Activated CD4-positive, CD25-positive, alpha-beta regulatory T cell treated with anti-CD3 and anti-CD28 coated beads, Interleukin-2, amount 50 U/mL, for 24 hours (primary cell): ENCODE data around the gene SLC25A45.

ENCODE experiments used
- ATAC-seq, 2 donors: fragments of 150-1000 bp; cut with Tn5 transposase; one replicate each; pipeline ENCODE4 v1.10.0; 2021; ENCODE audit warnings: mild to moderate bottlenecking in 1 of 2, moderate library complexity in 1 of 2

The SLC25A45 gene, protein sequence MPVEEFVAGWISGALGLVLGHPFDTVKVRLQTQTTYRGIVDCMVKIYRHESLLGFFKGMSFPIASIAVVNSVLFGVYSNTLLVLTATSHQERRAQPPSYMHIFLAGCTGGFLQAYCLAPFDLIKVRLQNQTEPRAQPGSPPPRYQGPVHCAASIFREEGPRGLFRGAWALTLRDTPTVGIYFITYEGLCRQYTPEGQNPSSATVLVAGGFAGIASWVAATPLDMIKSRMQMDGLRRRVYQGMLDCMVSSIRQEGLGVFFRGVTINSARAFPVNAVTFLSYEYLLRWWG

DNA sequence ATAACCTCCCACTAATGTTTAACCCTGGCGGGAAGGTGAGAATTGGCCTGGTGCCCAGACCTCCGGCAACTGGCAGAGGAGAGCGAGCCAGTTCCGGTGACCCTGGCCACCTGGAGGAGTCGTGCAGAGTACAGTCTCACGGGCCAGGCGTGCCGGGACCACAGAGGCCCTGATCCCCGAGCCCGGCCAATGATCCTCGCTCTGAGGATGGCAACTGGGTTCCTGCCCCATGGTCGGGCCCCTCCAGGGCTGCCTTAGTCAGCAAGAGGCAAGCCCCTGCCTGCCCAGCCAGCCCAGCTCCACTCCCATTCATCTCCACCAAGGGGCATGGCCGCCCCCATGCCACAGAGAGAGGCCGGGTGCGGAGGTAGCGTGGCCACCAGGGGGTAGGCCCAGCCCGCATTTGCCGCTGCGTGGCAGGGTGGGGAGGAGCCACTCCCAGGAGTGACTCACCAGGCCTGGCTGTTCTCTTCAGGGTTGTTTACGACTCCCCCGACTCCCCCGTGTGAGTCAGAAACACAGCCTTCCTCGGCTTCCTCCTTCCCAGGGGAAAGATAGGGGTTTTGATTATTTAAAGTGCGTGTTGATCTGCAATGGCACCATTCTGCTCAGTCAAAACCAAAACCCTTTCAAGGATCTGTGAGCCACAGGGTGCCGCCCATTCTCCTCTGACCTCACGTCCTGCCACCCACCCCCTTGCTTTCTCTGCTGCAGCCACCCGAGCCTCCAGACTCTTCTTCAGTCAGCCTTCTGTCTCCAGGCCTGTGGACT, at the start of gene SLC25A45:
Gene SLC25A45 (minus strand): TSS at position 614 of the 771 bp plus-strand sequence. CDS start 695 bp downstream, outside the sequence.
- peak; percentile 91 to 92 for ATAC-seq

DNA sequence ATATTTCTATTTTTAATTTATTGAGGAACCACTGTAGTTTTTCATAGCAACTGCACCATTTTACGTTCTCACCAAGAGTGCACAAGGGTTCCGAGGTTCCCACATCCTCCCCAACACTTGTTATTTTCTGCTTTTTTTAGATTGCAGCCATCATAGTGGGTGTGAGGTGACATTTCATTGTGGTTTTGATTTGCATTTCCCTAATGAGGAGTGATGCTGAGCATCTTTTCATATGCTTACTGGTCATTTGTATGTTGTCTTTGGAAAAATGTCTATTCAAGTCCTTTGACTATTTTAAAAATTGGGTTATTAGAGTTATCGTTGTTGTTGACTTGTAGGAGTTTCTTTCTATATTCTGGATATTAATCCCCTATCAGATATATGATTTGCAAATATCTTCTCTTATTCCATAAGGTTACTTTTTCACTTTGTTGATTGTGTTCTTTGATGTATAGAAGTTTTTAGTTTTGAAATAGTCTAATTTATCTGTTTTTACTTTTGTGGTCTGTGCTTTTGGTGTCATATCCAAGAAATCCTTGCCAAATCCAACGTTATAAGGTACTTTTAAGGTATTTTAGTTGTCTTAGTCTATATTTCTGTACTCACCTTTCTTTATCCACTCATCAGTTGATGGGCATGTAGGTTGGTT, 49.1 kb upstream of the SLC25A45 start:
- ATAC-seq = peak; percentile 22

DNA sequence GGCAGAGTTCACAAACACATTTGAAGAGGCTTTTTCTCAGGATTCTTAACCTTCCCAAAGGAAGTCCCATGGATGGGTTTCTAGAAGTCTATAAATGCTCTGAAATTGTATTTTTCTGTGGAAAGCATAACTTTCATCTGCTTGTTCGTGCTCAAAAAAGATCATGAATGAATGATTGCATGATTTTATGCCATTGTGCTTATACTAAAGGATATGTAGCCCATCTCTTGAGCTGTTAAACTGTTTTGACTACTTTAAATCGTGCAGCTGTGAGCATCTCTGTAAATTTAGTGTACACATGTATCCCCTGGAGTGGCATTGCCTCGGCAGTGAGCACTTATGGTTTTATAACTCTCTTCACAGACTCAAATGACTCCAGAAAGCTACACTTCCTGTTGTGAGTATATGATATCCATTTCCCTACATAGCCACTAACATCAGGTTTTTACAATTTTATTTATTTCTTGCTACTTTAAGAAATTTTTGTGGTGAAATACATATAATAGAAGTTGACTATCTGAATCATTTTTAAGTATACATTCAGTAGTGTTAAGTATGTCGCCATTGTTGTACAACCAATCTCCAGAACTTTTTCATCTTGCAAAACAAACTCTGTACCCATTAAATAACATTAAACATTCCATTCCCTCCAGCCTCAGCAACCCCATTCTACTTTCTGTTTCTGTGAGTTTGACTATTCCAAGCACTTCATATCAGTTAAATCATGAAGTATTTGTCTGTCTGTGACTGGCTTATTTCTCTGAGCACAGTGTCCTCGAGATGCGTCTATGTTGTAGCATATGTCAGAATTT, 48.2 kb upstream of the SLC25A45 start:
- no peak for ATAC-seq

DNA sequence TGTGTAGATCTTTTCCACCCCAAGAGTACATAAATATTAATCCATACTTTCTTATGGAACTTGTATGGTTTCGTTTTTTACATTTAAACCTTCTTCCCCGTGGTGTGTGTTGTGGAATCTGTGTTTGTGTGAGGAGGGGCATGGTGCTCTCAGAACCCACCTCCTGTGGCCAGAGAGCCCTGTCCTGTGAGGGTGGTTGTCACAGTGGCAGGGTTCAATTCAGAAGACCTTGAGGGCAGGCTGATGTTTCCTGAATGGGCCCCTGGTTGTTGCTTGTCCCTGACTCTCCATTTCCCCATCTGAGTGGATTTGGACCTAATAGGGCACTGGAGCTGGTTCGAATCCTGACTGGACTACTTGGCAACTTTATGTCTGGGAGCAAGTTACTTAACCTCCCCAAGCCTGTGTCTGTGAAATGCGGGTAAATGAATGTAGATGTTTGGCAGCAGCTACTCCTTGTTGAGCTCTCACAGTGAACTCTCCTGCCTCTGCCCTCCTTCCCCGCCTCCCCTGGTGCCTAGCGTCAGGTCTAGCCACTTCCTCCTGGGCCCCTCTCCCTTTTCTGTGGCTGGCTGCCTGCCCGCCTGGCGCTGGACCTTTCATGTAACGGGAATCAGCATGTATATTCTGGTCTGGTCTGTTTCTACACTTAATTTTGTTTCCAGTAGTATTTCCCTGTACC, 47.4 kb upstream of the SLC25A45 start:
- no peak for ATAC-seq

DNA sequence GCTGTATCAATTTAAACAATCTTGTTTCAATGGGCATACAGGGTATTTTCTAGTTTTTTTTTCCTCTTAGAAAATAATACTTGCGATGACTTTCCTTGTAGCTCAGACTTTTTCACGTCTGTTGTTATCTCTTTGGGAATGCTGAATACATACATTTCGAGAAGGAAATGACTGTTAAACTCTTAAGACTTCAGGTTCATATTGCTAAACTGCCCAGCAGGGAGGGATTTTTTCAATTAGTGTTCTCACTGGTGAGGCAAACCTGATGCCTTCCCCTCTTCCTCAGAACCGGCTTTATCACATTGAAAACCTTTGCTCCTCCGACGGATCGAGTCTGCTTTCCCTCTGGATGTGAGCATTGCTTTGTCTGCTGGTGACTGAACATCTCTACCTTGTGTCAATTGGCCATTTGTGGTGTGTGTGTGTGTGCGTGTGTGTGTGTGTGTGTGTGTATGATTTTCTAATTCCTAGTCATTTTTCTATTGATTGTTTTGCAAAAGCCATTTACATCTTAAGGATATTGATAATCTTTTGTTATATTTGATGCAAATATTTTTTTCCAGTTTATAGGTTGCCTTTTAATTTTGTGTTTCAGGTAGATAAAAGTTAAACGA, 46.7 kb upstream of the SLC25A45 start:
- ATAC-seq = no peak

DNA sequence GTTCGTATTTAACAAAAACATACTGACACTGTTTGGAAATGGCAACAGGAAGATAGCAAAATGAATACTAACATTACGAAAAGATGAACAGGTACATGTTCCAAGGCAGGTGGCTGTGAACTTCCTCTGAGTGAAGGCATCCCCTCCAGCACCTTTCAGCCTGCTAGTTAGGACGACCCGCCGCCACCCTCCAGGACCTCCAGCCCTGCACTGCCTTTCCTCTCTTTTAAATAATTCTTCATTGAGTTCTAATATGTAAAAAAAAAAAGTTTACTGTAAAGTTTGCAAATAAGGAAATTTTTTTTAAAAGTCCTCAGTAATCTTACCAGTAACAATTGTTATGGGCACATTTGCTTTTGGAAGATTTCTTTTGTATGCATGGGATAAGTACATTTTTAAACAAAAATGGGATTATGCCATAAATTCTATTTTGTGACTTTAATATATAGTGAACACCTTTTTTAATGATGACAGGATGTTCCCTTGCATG, 46.2 kb upstream of the SLC25A45 start:
- ATAC-seq = no peak

DNA sequence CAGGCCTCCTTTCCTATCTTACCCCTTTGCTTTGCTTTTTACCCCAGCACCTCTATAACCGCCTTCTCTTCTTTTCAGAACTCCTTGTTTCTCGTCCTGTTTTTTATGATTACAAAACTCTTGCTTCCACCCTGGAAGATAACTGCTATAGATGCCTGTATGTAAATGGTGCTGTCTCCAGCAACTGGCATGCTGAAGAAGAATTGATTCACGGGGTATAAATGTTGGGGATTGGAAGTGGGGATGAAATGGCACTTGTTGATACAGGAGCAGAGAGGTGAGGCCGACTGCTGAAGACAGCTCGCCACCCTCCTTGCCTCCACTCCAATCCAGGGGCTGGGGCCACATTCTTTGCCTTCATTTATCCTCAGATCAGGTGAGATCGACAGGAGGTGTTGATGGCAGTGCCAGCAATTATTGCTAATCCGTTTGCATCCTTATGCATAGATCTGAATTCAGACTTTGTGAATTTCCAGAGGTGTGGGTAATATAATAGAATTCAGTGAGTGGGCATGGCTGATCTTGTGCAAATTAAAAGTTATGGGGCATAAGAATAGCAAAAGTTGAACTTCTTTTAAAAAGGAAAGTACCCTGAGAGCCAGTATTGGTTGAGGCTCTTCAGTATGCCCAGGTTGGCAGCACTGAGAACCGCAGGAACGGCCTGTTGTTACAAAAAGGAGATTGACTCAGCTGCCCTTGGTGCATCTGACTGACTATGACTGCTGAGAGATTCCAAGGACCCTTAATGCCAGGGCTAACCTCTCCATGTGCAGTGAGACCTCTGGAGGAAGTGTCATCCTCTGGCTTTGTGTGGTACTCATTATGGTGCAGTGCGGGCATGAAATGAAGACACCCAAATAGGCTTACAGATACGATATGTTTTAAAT, 45.5 kb upstream of the SLC25A45 start:
- peak in 1 of 2 donors; percentile 3 for ATAC-seq

DNA sequence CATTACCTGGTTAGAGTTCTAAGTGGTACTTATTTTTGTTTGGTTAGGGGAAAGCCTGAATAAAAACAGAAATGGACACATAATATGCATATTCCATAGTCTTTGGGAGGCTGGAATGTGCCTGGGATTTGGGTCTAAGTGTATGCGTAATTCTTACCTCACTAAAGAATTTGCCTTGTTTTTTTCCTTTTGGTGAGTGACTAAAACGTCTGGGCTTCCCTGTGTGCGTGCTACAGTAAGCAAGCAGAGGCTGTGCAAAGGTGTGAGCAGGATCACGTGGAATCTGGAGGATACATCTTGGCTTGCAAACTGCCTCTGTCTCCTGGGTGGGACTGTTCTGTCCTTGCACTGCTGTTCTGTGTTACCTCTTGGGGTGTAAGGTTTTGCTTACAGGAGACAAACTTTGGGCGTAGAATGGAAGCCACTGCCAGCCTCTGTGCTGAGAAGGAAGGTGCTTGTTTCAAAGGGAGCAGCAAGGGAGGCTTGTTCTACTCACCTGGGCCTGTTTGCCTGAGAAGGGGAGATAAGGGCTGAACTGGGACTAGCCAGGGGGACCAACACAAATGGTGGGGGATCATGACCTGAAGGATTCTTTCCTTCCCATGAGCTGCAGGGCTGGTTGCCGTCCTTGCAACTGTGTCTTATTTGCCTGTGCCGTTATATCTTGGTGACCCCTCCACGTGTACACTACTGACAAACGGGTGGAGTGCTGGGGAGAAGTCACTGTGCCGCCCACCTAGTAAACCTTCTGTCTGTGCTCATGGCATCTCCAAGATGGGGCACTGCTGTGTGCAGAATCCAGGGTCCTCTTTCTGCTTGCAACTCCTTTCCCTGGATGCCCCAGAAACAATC, 44.6 kb upstream of the SLC25A45 start:
- no peak for ATAC-seq

DNA sequence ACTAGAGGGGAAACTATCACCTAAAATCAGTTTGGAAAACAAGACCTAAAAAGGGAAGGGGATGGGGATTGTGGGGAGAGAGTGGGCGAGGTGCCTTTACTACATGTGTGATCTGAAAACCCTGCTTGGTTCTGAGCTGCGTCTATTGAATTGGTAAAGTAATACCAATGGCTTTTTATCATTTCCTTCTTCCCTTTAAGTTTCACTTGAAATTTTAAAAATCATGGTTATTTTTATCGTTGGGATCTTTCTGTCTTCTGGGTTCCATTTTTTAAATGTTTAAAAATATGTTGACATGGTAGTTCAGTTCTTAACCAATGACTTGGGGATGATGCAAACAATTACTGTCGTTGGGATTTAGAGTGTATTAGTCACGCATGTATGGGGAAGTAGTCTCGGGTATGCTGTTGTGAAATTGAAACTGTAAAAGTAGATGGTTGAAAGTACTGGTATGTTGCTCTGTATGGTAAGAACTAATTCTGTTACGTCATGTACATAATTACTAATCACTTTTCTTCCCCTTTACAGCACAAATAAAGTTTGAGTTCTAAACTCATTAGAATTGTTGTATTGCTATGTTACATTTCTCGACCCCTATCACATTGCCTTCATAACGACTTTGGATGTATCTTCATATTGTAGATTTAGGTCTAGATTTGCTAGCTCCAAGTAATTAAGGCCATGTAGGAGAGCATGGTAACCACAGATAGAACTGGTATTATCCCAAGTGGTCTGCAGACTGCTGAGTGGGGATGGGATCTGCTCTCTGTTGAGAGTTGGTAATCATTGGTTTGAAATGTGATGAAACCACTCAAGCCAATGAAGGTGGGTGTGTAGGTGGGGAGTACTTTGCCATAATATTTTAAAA, 43.8 kb upstream of the SLC25A45 start:
- ATAC-seq = peak; percentile 51 to 52

DNA sequence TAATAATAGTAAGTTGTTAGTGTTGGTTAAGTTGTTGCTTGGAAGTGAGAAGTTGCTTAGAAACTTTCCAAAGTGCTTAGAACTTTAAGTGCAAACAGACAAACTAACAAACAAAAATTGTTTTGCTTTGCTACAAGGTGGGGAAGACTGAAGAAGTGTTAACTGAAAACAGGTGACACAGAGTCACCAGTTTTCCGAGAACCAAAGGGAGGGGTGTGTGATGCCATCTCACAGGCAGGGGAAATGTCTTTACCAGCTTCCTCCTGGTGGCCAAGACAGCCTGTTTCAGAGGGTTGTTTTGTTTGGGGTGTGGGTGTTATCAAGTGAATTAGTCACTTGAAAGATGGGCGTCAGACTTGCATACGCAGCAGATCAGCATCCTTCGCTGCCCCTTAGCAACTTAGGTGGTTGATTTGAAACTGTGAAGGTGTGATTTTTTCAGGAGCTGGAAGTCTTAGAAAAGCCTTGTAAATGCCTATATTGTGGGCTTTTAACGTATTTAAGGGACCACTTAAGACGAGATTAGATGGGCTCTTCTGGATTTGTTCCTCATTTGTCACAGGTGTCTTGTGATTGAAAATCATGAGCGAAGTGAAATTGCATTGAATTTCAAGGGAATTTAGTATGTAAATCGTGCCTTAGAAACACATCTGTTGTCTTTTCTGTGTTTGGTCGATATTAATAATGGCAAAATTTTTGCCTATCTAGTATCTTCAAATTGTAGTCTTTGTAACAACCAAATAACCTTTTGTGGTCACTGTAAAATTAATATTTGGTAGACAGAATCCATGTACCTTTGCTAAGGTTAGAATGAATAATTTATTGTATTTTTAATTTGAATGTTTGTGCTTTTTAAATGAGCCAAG, 42.9 kb upstream of the SLC25A45 start:
- ATAC-seq = peak; percentile 46 to 52

DNA sequence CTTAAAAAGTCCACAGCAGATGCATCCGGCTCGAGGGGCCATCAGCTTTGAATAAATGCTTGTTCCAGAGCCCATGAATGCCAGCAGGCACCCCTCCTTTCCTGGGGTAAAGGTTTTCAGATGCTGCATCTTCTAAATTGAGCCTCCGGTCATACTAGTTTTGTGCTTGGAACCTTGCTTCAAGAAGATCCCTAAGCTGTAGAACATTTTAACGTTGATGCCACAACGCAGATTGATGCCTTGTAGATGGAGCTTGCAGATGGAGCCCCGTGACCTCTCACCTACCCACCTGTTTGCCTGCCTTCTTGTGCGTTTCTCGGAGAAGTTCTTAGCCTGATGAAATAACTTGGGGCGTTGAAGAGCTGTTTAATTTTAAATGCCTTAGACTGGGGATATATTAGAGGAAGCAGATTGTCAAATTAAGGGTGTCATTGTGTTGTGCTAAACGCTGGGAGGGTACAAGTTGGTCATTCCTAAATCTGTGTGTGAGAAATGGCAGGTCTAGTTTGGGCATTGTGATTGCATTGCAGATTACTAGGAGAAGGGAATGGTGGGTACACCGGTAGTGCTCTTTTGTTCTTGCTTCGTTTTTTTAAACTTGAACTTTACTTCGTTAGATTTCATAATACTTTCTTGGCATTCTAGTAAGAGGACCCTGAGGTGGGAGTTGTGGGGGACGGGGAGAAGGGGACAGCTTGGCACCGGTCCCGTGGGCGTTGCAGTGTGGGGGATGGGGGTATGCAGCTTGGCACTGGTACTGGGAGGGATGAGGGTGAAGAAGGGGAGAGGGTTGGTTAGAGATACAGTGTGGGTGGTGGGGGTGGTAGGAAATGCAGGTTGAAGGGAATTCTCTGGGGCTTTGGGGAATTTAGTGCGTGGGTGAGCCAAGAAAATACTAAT, 42.0 kb upstream of the SLC25A45 start:
- no peak for ATAC-seq

DNA sequence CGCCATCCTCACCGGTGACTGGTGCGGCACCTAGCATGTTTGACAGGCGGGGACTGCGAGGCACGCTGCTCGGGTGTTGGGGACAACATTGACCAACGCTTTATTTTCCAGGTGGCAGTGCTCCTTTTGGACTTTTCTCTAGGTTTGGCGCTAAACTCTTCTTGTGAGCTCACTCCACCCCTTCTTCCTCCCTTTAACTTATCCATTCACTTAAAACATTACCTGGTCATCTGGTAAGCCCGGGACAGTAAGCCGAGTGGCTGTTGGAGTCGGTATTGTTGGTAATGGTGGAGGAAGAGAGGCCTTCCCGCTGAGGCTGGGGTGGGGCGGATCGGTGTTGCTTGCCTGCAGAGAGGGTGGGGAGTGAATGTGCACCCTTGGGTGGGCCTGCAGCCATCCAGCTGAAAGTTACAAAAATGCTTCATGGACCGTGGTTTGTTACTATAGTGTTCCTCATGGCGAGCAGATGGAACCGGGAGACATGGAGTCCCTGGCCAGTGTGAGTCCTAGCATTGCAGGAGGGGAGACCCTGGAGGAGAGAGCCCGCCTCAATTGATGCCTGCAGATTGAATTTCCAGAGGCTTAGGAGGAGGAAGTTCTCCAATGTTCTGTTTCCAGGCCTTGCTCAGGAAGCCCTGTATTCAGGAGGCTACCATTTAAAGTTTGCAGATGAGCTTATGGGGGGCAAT, 41.2 kb upstream of the SLC25A45 start:
- ATAC-seq = no peak

DNA sequence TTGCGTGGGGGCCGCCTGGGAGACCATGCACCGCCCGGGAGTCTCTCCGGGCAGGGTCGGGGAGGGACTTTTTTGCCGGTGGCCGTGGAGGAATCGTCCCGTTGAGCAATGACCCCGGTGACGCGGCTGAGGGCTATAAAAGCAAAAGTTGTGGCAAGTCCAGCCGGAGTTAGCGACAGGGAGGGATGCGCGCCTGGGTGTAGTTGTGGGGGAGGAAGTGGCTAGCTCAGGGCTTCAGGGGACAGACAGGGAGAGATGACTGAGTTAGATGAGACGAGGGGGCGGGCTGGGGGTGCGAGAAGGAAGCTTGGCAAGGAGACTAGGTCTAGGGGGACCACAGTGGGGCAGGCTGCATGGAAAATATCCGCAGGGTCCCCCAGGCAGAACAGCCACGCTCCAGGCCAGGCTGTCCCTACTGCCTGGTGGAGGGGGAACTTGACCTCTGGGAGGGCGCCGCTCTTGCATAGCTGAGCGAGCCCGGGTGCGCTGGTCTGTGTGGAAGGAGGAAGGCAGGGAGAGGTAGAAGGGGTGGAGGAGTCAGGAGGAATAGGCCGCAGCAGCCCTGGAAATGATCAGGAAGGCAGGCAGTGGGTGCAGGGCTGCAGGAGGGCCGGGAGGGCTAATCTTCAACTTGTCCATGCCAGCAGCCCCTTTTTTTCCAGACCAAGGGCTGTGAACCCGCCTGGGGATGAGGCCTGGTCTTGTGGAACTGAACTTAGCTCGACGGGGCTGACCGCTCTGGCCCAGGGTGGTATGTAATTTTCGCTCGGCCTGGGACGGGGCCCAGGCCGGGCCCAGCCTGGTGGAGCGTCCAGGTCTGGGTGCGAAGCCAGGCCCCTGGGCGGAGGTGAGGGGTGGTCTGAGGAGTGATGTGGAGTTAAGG, 40.4 kb upstream of the SLC25A45 start, which contains the start of gene NEAT1:
Gene NEAT1 (plus strand): TSS at position 166 of the 883 bp plus-strand sequence.
- ATAC-seq = peak in 1 of 2 donors; percentile 3
